Right lobe of liver (tissue), 4 donors: ENCODE results near the gene KLLN.

Source experiments
- POLR2A ChIP-seq: fragments of 450-650 bp; IDR thresholded peaks from one replicate; pipeline ENCODE4 v1.6.1; 2017; ENCODE audit warnings: antibody characterized with exemption, mild to moderate bottlenecking
- TF ChIP-seq, protein P1 (sequence below), 4 donors: fragments of 200-600 bp in 3 of 4; fragments of 450-650 bp in 1 of 4; IDR thresholded peaks; one replicate each; pipeline versions ENCODE4 v1.5.1 to v1.8.0; 2016 to 2022; ENCODE audit warnings: antibody characterized with exemption in 4 of 4, mild to moderate bottlenecking in 2 of 4
- donor health status: DM: no; HTN: no; CAD: no.
- donor health status: DM: no; HTN: no; CAD: no.
- donor health status: DM: no; HTN: yes; CAD: no.

DNA sequence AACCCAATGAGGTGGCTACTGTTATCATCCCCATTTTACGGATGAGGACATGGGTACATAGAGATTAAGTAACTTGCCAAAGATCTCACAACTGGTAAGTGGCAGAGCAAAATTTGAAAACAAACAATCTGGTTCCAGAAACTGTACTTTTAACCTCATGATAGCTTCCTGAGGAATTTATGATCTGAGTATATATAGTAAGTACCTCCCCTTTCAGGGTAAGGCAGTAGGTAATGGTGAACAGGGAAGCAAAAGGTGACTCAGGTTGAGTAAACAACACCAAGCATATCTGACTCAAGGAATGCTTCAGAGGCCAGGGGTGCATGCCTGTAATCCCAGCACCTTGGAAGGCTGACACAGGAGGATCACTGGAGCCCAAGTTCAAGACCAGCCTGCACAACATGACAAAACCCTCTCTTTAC is 21.1 kb downstream of the KLLN start:
- no peak for TF ChIP-seq POLR2A
- TF ChIP-seq, protein P1, sequence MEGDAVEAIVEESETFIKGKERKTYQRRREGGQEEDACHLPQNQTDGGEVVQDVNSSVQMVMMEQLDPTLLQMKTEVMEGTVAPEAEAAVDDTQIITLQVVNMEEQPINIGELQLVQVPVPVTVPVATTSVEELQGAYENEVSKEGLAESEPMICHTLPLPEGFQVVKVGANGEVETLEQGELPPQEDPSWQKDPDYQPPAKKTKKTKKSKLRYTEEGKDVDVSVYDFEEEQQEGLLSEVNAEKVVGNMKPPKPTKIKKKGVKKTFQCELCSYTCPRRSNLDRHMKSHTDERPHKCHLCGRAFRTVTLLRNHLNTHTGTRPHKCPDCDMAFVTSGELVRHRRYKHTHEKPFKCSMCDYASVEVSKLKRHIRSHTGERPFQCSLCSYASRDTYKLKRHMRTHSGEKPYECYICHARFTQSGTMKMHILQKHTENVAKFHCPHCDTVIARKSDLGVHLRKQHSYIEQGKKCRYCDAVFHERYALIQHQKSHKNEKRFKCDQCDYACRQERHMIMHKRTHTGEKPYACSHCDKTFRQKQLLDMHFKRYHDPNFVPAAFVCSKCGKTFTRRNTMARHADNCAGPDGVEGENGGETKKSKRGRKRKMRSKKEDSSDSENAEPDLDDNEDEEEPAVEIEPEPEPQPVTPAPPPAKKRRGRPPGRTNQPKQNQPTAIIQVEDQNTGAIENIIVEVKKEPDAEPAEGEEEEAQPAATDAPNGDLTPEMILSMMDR (IDR thresholded peaks at IDR 0.05), result no peak
